ENCODE data around the gene ACAP3. TPM values are rescaled to one million over a fixed set of nuclear protein-coding genes. Genes with fewer than 3 reads are reported as not detected.
A peak's percentile ranks its signal among the peaks of the same experiment; 100 is the strongest.

The ACAP3 gene
- total RNA-seq (2012; rRNA removed): 30.9 and 34.5 TPM in 2 replicates

GRCh38 chr1:1307923-1308755 lies at the start of gene ACAP3, which contains the start of gene PUSL1:
Gene ACAP3, minus strand, starts transcription at chr1:1307930. Its CDS starts 115 bp downstream, at chr1:1307815.
Gene PUSL1, plus strand, starts transcription at chr1:1308597. Its CDS starts 47 bp downstream, at chr1:1308644.
- Histone ChIP-seq H3K27me3 (ENCODE audit: control insufficient read depth, insufficient read depth, low read length) (no peaks in the 10 kb centered on the region), H3K9ac (ENCODE audit: low read depth, low read length) (peak within 1 kb of the TSS; percentile 90), H3K9me3 (replicated peaks; ENCODE audit: low read length) (no peaks in the 10 kb centered on the region), H3K36me3 (ENCODE audit: insufficient read depth, low read length) (peaks cover 33% of the 10 kb centered on the region), H3K4me2 (ENCODE audit: low read length) (peak within 1 kb of the TSS; percentile 95), H3K4me3 (ENCODE audit: low read length) (peak within 1 kb of the TSS; percentile 94), H3K4me1 (ENCODE audit: control insufficient read depth, insufficient read depth, low read length) (peaks cover 43% of the 10 kb centered on the region)

DNA sequence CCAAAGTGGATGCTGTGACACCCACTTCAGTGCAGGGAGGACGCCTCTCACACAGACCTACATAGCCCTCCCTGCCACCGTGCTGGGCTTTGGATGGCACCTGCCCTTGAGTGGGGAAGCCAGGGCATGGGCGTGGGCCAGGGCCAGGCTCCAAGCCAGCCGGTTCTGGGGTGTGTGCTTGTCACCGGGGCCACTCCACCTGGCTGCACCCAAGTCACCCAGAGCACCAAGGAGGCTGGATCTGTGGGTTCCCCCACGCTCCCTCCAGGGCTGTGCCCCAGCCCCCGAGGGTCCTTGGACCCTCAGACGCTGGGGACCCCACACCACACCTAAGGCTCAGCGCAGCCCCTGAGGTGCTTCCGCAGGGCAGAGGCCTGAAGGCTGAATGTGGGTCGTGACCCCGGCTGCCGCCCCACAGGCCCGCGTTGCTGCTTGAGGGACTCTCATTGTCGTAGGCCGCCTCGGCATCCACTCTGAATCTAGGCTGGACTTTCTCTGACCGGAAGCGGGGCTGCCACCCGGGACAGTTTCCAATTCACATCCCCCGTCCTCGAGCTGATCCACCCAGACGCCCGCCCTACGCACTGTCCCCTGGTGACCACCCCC lies 49.2 kb upstream of the ACAP3 start:
- peak overlapping the region; percentile 79 for H3K4me2 ChIP-seq (ENCODE audit: low read length)
- no peaks in the 10 kb centered on the region for H3K27me3 ChIP-seq (ENCODE audit: control insufficient read depth, insufficient read depth, low read length)
- peak overlapping the region; percentile 95 for H3K9ac ChIP-seq (ENCODE audit: low read depth, low read length)
- H3K4me3 ChIP-seq (ENCODE audit: low read length): peak overlapping the region; percentile 84
- H3K36me3 ChIP-seq (ENCODE audit: insufficient read depth, low read length): peaks cover 31% of the 10 kb centered on the region
- peaks cover 66% of the 10 kb centered on the region for H3K4me1 ChIP-seq (ENCODE audit: control insufficient read depth, insufficient read depth, low read length)
- H3K9me3 ChIP-seq (replicated peaks; ENCODE audit: low read length): no peaks in the 10 kb centered on the region

DNA sequence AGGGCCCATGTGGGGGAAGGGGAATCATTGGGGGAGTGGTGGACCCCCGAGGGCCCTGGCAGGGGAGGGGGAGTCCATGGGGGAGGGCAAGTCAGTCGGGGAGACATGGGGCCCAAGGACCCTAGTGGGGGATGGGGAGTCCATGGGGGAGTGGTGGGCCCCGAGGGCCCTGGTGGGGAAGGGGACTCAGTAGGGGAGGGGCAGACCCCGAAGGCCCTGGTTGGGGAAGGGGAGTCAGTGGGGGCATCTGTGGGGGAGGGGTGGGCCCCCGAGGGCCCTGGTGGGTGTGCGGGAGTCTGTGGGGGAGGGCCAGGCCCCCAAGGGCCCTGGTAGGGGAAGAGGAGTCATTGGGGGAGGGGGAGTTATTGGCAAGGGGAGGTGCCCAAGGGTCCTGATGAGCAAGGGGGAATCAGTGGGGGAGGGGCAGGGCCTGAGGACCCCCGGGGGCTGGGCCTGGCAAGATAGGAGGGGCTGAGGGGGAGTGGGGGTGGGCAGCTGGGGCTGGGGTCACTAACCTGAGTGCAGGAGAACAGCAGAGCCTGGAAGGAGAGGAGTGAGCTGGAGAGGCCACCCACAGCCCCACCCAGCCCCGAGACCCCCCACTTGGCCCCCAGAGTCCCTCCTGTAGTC lies 48.6 kb upstream of the ACAP3 start:
- Histone ChIP-seq H3K27me3 (ENCODE audit: control insufficient read depth, insufficient read depth, low read length) (no peaks in the 10 kb centered on the region), H3K9ac (ENCODE audit: low read depth, low read length) (peak overlapping the region; percentile 95), H3K4me1 (ENCODE audit: control insufficient read depth, insufficient read depth, low read length) (peaks cover 66% of the 10 kb centered on the region), H3K9me3 (replicated peaks; ENCODE audit: low read length) (no peaks in the 10 kb centered on the region), H3K4me3 (ENCODE audit: low read length) (peak overlapping the region; percentile 84), H3K4me2 (ENCODE audit: low read length) (peak overlapping the region; percentile 79), H3K36me3 (ENCODE audit: insufficient read depth, low read length) (peaks cover 36% of the 10 kb centered on the region)

DNA sequence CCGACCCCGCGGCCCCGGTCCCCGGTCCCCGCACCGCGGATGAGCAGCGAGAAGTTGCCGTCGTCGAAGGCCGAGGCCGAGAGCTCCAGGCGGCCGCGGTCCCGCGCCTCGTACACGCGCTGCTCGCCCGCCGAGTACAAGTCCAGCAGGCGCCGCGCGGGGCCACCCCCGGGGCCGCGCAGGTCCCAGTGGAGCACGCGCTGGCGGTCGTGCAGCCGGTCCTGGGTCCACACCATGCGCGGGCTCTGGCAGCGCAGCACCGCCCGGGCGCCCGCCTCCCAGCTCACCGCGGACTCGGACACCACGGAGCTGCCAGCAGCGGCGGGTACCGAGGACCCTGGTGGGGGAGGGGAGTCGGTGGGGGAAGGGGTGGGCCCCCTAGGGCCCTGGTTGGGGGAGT lies 47.7 kb upstream of the ACAP3 start:
- H3K4me3 ChIP-seq (ENCODE audit: low read length): peak overlapping the region; percentile 69

GRCh38 chr1:1354271-1355247 lies 46.8 kb upstream of the ACAP3 start:
- H3K27me3 ChIP-seq (ENCODE audit: control insufficient read depth, insufficient read depth, low read length): no peaks in the 10 kb centered on the region
- peaks cover 36% of the 10 kb centered on the region for H3K36me3 ChIP-seq (ENCODE audit: insufficient read depth, low read length)
- H3K9ac ChIP-seq (ENCODE audit: low read depth, low read length): no peak overlapping the region

More for the DNA sequence above, 47.7 kb upstream of the ACAP3 start:
- Histone ChIP-seq H3K27me3 (ENCODE audit: control insufficient read depth, insufficient read depth, low read length) (no peaks in the 10 kb centered on the region), H3K4me2 (ENCODE audit: low read length) (peak overlapping the region; percentile 79), H3K9ac (ENCODE audit: low read depth, low read length) (no peak overlapping the region), H3K4me1 (ENCODE audit: control insufficient read depth, insufficient read depth, low read length) (peaks cover 57% of the 10 kb centered on the region), H3K36me3 (ENCODE audit: insufficient read depth, low read length) (peaks cover 36% of the 10 kb centered on the region), H3K9me3 (replicated peaks; ENCODE audit: low read length) (no peaks in the 10 kb centered on the region)

GRCh38 chr1:1353389-1354151 lies 45.8 kb upstream of the ACAP3 start:
- H3K9me3 ChIP-seq (replicated peaks; ENCODE audit: low read length): no peaks in the 10 kb centered on the region
- H3K36me3 ChIP-seq (ENCODE audit: insufficient read depth, low read length): peaks cover 36% of the 10 kb centered on the region
- peaks cover 38% of the 10 kb centered on the region for H3K4me1 ChIP-seq (ENCODE audit: control insufficient read depth, insufficient read depth, low read length)
- no peak overlapping the region for H3K4me3 ChIP-seq (ENCODE audit: low read length)
- H3K9ac ChIP-seq (ENCODE audit: low read depth, low read length): no peak overlapping the region
- H3K4me2 ChIP-seq (ENCODE audit: low read length): peak overlapping the region; percentile 79
- no peaks in the 10 kb centered on the region for H3K27me3 ChIP-seq (ENCODE audit: control insufficient read depth, insufficient read depth, low read length)

More at GRCh38 chr1:1354271-1355247, 46.8 kb upstream of the ACAP3 start:
- peak overlapping the region; percentile 56 for H3K4me3 ChIP-seq (ENCODE audit: low read length)
- peaks cover 48% of the 10 kb centered on the region for H3K4me1 ChIP-seq (ENCODE audit: control insufficient read depth, insufficient read depth, low read length)
- peak overlapping the region; percentile 79 for H3K4me2 ChIP-seq (ENCODE audit: low read length)
- no peaks in the 10 kb centered on the region for H3K9me3 ChIP-seq (replicated peaks; ENCODE audit: low read length)

GRCh38 chr1:1352786-1353388 lies 45.2 kb upstream of the ACAP3 start:
- no peaks in the 10 kb centered on the region for H3K9me3 ChIP-seq (replicated peaks; ENCODE audit: low read length)
- peaks cover 36% of the 10 kb centered on the region for H3K36me3 ChIP-seq (ENCODE audit: insufficient read depth, low read length)
- no peaks in the 10 kb centered on the region for H3K27me3 ChIP-seq (ENCODE audit: control insufficient read depth, insufficient read depth, low read length)
- H3K9ac ChIP-seq (ENCODE audit: low read depth, low read length): peak overlapping the region; percentile 4
- H3K4me2 ChIP-seq (ENCODE audit: low read length): peak overlapping the region; percentile 79
- H3K4me3 ChIP-seq (ENCODE audit: low read length): no peak overlapping the region
- H3K4me1 ChIP-seq (ENCODE audit: control insufficient read depth, insufficient read depth, low read length): peaks cover 37% of the 10 kb centered on the region

GRCh38 chr1:1351511-1352427 lies 44.0 kb upstream of the ACAP3 start:
- Histone ChIP-seq H3K4me1 (ENCODE audit: control insufficient read depth, insufficient read depth, low read length) (peaks cover 44% of the 10 kb centered on the region), H3K9ac (ENCODE audit: low read depth, low read length) (peak overlapping the region; percentile 41), H3K36me3 (ENCODE audit: insufficient read depth, low read length) (peaks cover 36% of the 10 kb centered on the region), H3K4me3 (ENCODE audit: low read length) (peak overlapping the region; percentile 44), H3K9me3 (replicated peaks; ENCODE audit: low read length) (no peaks in the 10 kb centered on the region), H3K4me2 (ENCODE audit: low read length) (peak overlapping the region; percentile 79), H3K27me3 (ENCODE audit: control insufficient read depth, insufficient read depth, low read length) (no peaks in the 10 kb centered on the region)

DNA sequence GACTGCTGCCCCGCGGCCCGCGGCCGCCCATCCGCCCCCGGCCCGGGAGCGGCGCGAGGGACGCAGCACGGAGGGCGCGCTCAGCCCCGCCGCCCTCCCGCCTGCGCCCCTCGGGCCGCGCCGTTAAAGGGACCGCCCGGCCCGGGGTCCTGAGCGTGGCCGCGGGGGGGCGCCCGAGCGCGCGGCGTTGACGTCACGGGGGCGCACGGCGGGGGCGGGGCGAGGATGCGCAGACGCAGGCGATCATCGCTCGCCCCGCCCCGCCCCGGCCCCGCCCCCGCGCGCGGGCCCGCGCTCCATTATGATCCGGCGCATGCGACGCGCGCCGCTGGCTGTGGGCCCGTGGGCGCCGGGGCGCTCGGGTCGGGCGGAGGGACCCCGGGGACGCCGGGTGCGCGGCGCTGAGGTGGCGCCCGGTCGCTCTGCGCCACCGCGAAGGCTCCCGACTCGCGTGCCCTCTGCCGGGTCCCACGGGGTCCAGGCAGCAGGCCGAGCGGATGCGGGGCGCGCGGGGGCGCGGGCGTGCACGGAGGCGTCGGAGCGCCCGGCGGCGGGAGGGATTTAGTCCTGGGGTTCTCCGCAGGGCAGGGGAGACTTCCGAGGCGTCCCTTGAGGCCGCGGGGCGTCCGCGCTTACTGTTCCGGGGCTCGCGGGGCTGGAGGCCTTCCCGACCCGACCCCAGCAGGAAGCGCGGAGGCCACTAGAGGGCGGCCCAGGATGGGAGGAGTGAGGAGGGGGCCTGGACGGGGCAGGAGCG lies 41.7 kb upstream of the ACAP3 start, which contains the start of gene DVL1:
TSS of gene DVL1 (minus strand) at position 163 of the 757 bp plus-strand sequence. CDS start 353 bp downstream, outside the sequence.
- peak within 1 kb of the TSS; percentile 81 for H3K9ac ChIP-seq (ENCODE audit: low read depth, low read length)
- H3K4me1 ChIP-seq (ENCODE audit: control insufficient read depth, insufficient read depth, low read length): peaks cover 62% of the 10 kb centered on the region
- H3K4me3 ChIP-seq (ENCODE audit: low read length): peak within 1 kb of the TSS; percentile 84
- H3K27me3 ChIP-seq (ENCODE audit: control insufficient read depth, insufficient read depth, low read length): no peaks in the 10 kb centered on the region
- H3K36me3 ChIP-seq (ENCODE audit: insufficient read depth, low read length): peaks cover 30% of the 10 kb centered on the region
- H3K9me3 ChIP-seq (replicated peaks; ENCODE audit: low read length): no peaks in the 10 kb centered on the region
- H3K4me2 ChIP-seq (ENCODE audit: low read length): peak within 1 kb of the TSS; percentile 97

Data from skeletal muscle satellite cell (primary cell).